Tongue (tissue), 2 donors: Measurements from ENCODE around the gene AP4S1. TPM values are rescaled to one million over a fixed set of nuclear protein-coding genes. Genes with fewer than 3 reads are reported as not detected.
"Not testable (repeated sequence)": the region's sequence is repeated elsewhere in the genome, so short reads cannot be mapped to it uniquely, and the experiment has no call there.

ENCODE experiments used
- DNase-seq: peaks from one replicate; pipeline ENCODE4 v3.0.0-alpha.2; 2015
- total RNA-seq: library from RNA; depleted of rRNA; stranded (reverse); fragments of >200 nt; gene quantifications from one replicate; pipeline ENCODE4 v1.2.3, GENCODE V29; 2014

The AP4S1 gene
- total RNA-seq, 1 donor from 2014 or later = 18.6 TPM

DNA sequence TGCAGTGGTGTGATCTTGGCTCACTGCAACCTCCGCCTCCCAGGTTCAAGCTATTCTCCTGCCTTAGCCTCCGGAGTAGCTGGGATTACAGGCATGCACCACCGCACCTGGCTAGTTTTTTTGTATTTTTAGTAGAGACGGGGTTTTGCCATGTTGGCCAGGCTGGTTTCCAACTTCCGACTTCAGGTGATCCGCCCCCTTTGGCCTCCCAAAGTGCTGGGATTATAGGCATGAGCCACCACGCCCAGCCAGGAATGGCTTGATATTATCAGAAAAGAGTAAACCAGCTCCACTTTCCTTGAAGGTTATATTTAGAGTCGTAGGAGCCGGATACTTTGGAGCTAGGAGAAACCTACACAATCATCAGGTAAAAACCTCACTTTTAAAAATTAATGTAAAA is 61.0 kb downstream of the AP4S1 start:
- not testable (repeated sequence) for DNase-seq

DNA sequence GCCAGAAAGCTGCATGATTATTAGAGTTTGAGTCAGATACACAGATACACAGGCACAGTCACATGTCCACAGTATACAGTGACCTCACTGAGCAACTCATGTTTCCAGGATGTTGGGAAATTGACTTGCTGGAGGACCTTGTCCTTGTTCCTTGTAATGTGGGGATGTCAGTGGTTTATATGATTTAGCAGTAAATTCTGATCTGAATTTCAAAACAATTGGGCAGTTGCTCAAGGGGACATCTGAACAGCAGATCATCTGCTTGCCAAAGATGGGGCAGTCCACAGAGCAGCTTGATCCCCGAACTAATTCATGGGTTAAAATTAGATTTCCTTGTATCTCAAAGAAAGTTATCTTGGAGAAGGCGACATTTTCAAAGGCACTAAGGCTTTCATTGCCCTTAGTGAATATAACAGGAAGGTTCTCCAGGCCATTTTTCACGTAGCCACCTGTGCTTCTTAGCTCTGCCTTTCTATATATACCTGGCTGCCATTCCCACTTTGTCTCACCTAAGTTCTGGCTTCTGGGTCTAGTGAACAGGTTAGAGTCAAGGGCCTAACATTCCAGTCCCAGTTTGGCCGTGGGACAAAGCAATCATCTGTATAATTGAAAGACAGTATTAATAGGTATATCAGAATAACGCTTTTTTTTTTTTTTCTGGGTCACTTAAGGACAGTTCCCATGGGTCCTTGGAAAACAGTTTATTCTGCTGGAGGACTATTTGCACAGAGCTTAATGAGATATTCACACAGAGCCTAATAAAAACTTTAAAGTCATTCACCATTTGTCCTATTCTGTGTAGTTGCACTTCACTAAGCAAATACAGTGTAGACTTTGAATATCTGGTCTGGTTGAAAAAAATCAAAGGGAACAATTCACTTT is 65.7 kb downstream of the AP4S1 start:
- no peak for DNase-seq

DNA sequence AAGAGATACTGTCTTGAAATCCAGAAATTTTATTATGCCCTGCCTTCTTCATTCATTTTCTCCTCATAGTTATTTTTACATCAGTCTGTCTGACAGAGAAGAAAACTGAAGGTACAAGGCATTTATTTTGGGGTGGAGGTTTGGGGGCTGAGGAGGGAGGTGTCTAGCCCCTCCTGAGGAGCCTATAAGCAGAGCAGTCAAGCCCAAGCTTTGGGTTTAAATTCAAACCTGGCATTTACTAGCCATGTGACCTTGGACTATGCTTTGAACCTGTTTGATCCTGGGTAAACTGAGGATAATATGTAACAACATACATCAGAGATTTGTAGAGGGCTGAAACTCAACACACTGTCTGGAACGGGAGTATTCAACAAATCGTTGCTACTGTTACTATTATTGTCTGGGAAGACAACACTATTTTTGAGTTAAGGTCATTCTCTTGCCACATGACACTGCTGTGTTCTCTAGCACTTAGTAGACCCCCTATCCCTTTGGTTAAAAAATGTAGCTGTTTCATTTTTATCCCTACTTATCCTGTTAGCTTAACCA is 66.8 kb downstream of the AP4S1 start:
- no peak for DNase-seq

DNA sequence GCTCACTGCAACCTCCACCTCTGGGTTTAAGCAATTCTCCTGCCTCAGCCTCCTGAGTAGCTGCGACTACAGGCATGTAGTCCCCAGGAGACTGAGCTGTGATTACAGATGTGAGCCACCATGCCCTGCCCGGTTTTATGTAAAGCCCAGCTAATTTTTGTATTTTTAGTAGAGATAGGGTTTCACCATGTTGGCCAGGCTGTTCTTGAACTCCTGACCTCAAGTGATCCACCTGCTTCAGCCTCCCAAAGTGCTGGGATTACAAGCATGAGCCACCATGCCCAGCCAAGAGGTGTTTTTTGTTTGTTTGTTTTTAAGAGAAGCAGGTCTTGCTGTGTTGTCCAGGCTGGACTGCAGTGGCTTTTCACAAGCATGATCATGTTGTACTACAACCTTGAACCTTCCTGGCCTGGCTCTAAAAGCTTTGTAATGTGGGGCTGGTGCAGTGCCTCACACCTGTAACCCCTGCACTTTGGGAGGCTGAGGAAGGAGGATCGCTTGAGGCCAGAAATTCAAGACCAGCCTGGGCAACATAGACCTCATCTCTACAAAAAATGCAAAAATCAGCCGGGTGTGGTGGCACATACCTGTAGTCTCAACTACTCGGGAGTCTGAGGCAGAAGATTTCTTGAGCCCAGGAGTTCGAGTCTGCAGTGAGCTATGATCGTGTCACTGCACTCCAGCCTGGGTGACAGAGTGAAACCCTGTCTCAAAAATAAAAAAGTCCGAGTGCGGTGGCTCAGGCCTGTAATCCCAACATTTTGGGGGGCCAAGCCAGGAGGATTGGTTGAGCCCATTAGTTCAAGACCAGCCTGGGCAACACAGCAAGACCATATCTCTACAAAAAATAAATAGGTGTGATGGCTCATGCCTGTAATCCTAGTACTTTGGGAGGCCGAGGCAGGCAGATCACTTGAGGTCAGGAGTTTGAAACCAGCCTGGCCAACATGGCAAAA is 68.7 kb downstream of the AP4S1 start:
- not testable (repeated sequence) for DNase-seq

DNA sequence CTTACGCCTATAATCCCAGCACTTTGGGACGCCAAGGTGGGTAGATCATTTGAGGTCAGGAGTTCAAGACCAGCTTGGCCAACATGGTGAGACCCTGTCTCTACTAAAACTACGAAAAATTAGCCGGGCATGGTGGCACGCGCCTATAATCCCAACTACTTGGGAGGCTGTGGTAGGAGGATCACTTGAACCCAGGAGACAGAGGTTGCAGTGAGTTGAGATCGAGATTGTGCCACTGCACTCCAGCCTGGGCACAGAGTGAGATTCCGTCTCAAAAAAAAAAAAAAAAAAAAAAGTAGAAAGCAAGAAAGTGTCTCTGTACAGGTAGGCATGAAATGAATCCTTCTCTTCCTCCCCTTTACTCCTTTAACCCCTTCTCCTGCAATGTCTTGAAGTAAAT is 70.4 kb downstream of the AP4S1 start:
- not testable (repeated sequence) for DNase-seq

DNA sequence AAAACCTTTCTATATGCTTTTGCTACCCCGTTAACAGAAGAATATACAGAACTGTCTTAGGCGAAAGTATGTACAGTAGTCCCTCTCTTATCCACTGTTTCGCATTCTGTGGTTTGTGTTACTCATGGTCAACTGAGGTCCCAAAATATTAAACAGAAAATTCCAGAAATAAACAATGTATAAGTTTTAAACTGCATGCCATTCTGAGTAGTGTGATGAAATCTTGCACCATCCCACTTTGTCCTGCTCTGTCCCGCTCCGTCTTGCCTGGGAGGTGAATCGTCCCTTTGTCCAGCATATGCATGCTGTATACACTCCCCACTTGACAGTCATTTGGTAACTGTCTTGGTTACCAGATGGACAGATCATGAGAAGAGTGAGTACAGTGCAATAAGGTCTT is 70.8 kb downstream of the AP4S1 start:
- no peak for DNase-seq

DNA sequence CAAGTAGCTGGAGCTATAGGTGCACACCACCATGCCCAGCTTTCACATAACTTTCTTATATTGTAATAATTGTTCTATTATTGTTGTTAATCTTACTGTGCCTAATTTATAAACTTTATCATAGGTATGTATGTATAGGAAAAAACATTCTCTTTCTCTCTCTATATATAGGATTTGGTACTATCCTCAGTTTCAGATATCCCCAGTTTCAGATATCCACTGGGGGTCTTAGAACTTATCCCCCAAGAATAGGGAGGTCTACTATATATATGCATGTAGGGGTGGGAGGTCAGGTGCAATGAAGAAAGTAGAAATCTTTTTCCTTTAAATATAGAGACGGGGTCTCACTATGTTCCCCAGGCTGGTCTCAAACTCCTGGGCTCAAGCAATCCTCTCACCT is 71.6 kb downstream of the AP4S1 start:
- DNase-seq = no peak

DNA sequence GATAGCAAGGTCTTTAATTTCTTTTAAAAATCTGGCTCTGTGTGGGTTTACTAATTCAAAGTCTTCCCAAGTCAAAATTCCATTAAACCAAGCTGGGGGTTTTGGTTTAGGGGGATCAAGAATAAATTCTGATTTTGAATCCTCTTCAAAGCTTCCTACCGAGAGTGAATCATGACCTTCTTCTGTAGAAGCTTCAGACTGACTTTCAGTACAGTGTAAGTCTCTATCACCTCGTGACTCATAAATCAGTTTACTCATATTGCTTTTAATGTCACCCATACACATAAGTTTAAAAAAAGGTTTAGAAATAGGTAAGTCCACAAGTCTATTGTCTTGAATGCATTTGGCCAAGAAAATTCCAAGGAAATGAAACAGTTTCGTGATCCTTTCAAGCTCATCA is 81.3 kb downstream of the AP4S1 start:
- DNase-seq = no peak

DNA sequence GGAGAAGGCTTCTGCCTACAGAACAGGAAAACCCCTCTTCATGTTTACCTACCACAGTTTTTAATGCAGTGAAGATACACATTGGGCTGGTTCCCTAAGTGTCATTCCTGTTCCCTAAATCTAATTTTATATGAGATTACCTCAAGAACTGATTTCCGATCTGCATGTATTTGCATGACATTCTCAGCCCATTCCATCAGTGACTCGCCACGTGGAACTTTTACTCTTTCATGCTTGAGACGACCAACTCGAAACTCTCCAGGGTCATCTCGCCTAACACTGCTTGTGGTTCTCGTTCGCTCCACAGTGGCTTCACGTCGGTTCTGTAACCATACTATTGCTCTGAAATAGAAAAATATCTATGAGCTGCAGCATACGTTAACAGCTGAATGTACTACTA is 83.8 kb downstream of the AP4S1 start:
- no peak for DNase-seq

DNA sequence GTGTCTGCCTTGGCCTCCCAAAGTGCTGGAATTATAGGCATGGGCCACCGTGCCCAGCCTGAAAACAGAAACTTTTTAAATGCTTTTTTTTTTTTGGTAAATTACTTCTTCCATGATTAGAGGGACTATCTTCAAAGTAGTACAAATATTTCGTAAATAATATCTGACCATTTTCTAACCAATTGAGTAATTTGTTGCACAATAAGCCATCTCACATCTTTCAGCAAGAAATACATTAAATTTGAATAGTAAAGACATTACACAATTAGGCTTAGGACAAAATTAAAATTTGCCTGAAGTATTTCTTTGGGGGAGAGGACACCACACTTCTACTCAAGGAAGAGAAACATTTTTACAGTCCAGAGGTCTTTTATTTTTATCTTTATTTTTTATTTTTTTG is 85.4 kb downstream of the AP4S1 start:
- no peak for DNase-seq

DNA sequence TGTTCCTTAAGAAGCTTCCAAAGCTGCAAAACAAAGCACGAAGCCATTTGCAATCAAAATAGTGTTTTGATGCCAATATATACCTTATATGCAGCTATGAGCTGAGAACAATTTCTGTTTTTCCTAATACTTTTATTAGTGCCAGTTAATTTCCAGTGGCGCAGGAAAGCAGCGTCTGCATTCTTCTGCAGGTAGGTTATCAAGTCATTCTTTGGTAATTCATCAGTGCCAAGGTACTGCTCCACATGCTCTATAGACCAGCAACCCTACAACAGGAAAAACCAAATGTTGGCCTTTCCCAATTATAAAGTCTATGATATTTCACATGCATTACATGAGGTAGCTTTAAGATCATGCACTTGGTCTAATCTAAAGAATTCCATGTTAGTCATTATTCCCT is 88.3 kb downstream of the AP4S1 start:
- no peak for DNase-seq

DNA sequence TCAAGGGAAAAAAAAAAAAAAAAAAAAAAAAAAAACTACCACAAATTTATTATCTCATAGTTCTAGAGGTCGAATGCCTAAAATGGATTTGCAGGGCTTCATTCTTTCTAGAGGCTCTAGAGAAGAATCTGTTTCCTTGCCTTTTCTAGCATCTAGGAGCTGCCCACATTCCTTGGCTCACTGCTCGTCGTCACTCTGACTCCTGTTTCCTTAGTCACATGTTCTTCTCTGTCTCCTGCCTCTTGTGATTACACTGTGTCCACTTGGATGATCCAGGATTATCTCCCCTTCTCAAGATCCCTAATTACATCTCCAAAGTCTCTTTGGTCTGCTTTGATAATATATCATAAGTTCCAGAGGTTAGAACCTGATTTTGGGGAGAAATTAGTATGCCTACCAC is 93.4 kb downstream of the AP4S1 start:
- no peak for DNase-seq

DNA sequence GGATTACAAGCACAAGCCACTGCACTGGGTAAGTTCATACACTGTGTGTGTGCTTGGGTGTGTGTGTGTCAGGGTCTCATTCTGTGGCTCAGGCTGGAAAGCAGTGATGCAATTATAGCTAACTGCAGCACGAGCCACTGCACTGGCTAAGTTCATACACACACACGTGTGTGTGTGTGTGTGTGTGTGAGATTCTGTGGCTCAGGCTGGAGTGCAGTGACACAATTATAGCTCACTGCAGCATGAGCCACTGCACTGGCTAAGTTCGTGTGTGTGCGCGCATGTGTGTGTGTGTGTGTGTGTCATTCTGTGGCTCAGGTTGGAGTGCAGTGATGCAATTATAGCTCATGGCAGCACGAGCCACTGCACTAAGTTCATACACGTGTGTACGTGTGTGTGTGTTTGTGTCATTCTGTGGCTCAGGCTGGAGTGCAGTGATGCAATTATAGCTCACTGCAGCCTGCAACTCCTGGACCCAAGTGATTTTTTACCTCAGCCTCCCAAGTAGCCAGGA is 96.7 kb downstream of the AP4S1 start:
- no peak for DNase-seq

DNA sequence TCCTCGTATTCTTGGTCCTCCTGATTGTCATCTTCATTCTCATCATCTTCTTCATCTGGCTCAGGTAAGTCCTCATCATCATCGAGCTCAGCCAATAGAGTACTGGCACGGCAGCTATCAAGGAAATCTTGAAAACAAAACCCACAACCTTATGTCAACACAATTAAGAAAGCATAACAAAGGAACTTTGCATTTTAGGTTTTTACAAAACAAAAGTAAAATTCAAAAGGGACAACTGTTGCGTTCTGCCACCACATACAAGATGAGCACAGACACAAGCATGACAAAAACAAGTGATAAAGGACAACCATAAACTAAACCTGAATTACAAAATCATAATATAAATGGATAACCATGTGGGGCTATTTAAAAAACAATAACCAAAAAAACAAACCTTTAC is 97.5 kb downstream of the AP4S1 start:
- DNase-seq = no peak

DNA sequence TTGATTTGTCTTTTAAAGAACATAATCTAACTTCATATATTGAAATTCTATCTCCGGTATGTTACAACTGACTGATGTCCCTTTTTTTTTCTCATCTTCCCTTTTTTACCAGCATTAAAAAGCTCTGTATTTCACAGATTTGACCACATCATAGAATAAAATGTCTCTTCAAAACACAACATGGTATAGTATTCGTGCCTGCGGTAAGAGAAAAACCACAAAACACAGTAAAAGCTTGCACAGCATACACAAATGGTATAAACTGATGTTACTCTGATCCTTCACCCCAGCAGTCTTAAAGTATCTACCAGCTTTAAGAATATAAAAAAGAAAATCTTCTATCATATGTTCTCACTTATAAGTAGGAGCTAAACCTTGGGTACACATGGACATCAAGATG is 98.7 kb downstream of the AP4S1 start:
- DNase-seq = no peak

DNA sequence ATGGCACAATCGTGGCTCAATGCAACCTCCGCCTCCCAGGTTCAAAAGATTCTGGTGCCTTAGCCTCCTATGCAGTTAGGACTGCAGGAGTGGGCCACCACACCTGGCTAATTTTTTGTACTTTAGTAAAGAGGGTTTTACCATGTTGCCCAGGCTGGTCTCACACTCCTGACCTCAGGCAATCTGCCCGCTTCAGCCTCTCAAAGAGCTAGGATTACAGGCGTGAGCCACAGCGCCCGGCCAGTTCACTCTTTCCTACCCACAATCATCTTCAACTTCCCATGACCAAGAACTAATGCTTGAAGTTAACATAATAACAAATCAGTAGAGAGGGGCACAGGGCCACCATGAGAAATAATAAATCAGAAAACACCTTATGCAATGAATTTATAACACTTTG is 99.8 kb downstream of the AP4S1 start:
- DNase-seq = no peak

DNA sequence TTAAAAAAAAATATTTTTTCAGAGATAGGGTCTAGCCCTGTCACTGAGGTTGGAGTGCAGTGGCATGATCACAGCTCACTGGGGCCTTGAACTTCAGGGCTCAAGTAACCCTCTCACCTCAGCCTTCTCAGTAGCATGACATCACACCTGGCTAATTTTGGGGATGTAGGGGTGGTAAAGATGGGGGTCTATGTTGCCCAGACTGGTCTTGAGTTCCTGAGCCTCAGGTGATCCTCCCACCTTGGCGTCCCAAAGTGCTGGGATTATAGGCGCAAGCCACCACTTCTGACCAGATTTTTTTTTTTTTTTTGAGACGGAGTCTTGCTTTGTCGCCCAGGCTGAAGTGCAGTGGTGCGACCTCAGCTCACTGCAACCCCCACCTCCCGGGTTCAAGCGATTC is 101.2 kb downstream of the AP4S1 start:
- DNase-seq = no peak

DNA sequence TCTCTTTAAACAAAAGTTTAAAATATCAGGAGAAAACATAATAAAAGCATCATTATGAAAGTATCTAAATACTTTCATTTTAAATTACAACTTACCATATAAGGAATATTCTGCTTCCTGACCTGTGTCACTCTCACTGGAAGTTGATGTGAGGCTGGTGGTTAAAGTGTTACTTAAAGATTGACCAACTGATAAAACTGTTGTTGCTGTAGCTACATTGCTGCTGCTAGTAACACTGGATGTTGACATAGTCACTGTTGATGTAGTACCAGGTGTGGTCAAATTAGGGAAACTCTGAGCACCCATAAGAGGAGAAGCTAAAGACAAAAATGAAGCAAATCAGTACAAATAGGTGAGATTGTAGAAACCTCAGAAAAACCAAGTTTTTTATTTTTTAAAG is 102.2 kb downstream of the AP4S1 start:
- no peak for DNase-seq

DNA sequence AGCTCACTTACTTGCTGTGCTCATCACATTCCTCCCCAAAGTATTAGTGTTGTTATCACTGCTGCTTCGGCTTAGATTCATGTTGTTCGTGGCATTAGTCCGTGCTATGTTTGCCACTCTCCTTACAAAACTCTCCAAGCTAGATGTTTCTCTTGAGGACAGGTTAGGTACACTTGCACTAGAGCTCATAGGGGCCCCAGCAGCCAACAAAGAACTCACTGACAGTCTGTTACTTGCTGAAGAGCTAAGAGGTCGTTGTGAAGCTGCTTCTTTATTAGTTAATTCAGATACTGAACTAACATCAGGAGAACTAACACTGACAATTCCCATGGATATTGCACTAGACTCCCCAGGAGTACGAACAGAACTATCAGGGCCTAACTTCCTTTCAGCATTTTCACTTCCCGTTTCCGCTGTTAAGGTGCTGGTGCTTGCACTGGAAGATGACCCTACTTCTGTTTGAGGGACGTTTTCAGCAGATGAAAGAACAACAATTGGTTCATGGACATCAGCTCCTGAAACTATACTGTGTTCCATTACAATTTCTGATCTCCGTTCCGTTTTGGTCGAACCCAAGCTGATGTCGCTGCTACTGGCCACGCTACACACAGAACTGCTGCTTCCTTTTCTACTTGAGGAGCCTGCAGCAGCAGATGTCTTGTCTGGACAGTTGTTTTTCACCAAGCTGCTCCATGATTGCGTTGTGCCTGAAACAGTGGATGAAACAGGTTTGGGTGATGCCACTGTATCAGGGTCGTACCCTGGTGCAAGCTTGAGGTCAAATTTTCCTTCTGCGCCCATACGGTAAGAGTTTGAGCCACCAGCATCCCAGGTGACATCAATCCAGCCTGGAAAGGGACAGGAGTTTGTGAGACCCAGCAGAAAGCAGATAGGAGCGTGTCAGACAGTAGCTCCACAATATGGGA is 103.4 kb downstream of the AP4S1 start:
- DNase-seq = no peak

DNA sequence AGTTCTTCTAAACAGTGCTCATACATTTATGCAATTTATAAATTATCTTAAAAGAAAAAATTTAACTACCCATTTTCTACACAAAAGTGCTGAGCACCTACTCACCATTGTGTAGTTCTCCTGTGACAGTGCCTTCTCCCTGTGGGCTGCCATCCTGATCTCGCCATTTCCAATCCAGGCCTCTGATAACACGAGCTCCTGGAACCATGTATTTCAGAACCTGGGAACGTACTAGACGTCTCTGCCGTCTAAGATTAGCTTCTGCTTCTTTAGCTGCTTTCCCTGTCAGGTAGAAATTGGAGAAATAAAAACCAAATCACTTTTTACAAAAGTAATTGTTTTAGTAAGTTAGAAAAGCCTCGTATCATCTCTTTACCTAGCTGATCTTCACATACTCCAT is 107.7 kb downstream of the AP4S1 start:
- DNase-seq = no peak

DNA sequence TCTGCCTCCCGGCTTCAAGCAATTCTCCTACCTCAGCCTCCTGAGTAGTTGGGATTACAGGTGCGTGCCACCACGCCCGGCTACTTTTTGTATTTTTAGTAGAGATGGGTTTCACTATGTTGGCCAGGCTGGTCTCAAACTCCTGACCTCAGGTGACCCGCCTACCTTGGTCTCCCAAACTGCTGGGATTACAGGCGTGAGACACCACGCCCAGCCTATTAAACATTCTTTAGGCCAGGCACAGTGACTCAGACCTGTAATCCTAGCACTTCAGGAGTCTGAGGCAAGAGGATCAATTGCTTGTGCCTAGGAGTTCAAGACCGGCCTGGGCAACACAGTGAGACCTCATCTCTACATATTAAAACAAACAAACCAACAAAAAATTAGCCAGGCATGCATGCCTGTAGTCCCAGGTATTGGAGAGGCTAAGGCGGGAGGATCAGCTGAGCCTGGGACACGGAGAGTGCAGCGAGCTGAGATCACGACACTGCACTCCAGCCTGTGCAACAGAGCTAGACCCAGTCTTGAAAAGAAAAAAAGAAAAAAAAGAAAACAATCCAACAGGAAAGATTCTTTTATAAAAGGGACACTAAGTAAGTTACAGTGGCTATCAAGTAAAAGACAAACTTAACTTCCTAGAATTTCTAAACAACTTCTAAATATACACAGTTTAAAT is 111.9 kb downstream of the AP4S1 start:
- no peak for DNase-seq
